H1 (cell line): ENCODE measurements around the gene HRH2.

Source experiments
- CHD2 ChIP-seq: IDR thresholded peaks from 2 replicates; pipeline ENCODE4 v1.6.1; 2012; ENCODE audit warnings: low read length, improper control_type of control experiment
- KDM1A ChIP-seq: fragments of 200-600, 300-600 bp; sonication (generic); IDR thresholded peaks from 2 replicates; pipeline ENCODE4 v1.7.1; 2016; ENCODE audit warnings: mild to moderate bottlenecking, low read length, borderline replicate concordance
- KDM5A ChIP-seq: fragments of 200-600 bp; IDR thresholded peaks from 2 replicates; pipeline ENCODE4 v1.7.1; 2012; ENCODE audit warnings: mild to moderate bottlenecking, low read length, inconsistent platforms, mixed read lengths
- SP4 ChIP-seq: IDR thresholded peaks from 2 replicates; pipeline ENCODE4 v1.6.1; 2012; ENCODE audit warnings: low read length, inconsistent platforms
- TF ChIP-seq, protein P1 (sequence below), 3 experiments: IDR thresholded peaks; 1 replicate in 2 of 3; 2 replicates in 1 of 3; pipeline versions ENCODE4 v1.5.1 to v1.6.1; 2011; ENCODE audit warnings: low read length in 3 of 3, mild to moderate bottlenecking in 3 of 3, inconsistent platforms in 2 of 3, low read depth in 1 of 3, moderate library complexity in 1 of 3; ENCODE audit not compliant: insufficient read depth in 1 of 3; ENCODE audit errors: control extremely low read depth in 1 of 3

DNA sequence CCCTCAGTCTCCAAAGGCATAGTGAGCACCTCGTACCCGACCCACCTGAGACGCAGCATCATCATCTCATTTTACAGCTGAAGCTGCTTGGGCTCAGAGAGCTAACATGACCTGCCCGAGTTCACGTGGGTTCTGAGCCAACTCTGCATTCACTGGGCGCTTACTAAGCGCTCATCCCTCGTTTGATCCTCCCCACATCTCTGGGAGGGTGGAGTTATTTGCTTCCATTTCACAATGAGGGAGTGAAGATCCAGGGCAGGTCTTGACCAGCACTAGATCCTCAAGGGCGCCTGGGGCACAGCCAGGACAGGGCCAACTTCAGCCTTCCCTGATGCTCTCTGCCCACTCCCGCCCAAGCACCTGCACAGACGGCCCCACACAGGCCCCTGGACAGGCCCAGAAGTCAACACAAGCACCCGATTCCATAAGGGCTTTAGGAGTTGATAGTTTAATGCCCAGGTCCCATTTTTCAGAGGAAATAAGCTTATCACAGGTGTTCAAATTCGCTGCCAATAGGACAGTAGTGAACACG is 80.8 kb downstream of the HRH2 start:
- TF ChIP-seq CHD2 (no peak), KDM5A (no peak), KDM1A (no peak), SP4 (no peak)
- TF ChIP-seq, protein P1, sequence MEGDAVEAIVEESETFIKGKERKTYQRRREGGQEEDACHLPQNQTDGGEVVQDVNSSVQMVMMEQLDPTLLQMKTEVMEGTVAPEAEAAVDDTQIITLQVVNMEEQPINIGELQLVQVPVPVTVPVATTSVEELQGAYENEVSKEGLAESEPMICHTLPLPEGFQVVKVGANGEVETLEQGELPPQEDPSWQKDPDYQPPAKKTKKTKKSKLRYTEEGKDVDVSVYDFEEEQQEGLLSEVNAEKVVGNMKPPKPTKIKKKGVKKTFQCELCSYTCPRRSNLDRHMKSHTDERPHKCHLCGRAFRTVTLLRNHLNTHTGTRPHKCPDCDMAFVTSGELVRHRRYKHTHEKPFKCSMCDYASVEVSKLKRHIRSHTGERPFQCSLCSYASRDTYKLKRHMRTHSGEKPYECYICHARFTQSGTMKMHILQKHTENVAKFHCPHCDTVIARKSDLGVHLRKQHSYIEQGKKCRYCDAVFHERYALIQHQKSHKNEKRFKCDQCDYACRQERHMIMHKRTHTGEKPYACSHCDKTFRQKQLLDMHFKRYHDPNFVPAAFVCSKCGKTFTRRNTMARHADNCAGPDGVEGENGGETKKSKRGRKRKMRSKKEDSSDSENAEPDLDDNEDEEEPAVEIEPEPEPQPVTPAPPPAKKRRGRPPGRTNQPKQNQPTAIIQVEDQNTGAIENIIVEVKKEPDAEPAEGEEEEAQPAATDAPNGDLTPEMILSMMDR (IDR thresholded peaks at IDR 0.05; ENCODE audit: control extremely low read depth in 1 of 3, insufficient read depth in 1 of 3, low read depth in 1 of 3, low read length in 3 of 3), result no peak
